ENCODE results near the gene AKAP8L.

DNA sequence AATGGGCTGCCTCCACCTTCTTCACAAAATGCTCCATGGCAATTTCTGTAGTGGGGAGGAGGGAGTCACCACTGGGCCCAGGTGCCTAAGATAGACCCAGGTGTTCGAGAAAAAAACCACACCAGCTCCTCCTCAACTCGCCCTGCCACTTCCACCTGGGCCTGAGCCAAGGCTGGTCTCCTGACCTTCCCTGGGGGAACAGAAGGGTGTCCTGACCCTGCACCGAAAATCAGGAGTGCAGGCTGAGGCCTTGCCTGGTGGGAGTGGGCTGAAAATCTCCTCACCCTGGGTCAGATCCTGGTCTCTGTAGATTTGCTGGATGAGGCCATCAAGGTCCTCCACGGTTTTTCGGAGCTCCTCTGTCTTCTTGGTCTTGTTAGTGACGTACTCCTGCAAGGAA, 21.6 kb downstream of the AKAP8L start:
- TF ChIP-seq CTCF (IDR thresholded peaks at IDR 0.05): no peak
- no peak for TF ChIP-seq POLR2A (IDR thresholded peaks at IDR 0.05)
